ENCODE results near the gene PROC.
"Not testable (repeated sequence)": the region's sequence is repeated elsewhere in the genome, so short reads cannot be mapped to it uniquely, and the experiment has no call there.

Gene PROC

GRCh38 chr2:127397568-127398238, 20.5 kb upstream of the PROC start:
- DNase-seq (ENCODE audit: low spot score), result no peak

- DNase-seq (ENCODE audit: low spot score), result peak; percentile 61
These were observed 20.0 kb upstream of the PROC start for GRCh38 chr2:127398239-127398590.

- no peak for DNase-seq (ENCODE audit: low spot score)
These were observed 17.7 kb upstream of the PROC start for GRCh38 chr2:127400533-127400896.

GRCh38 chr2:127400897-127401756, 17.1 kb upstream of the PROC start:
- DNase-seq (ENCODE audit: low spot score), result no peak

- DNase-seq (ENCODE audit: low spot score), result no peak
These were observed 16.2 kb upstream of the PROC start for GRCh38 chr2:127401757-127402695.

- DNase-seq (ENCODE audit: low spot score), result no peak
These were observed 14.8 kb upstream of the PROC start for GRCh38 chr2:127403460-127403859.

- no peak for DNase-seq (ENCODE audit: low spot score)
These were observed 13.6 kb upstream of the PROC start for GRCh38 chr2:127404466-127405254.

- DNase-seq (ENCODE audit: low spot score), result no peak
These were observed 13.0 kb upstream of the PROC start for GRCh38 chr2:127405255-127405610.

GRCh38 chr2:127406454-127406853, 11.8 kb upstream of the PROC start:
- DNase-seq (ENCODE audit: low spot score), result no peak

- no peak for DNase-seq (ENCODE audit: low spot score)
These were observed 11.1 kb upstream of the PROC start for GRCh38 chr2:127407091-127407490.

GRCh38 chr2:127407661-127408003, 10.6 kb upstream of the PROC start:
- DNase-seq (ENCODE audit: low spot score), result no peak

- DNase-seq (ENCODE audit: low spot score), result peak; percentile 93
These were observed 10.0 kb upstream of the PROC start for GRCh38 chr2:127408004-127408806.

GRCh38 chr2:127408807-127409099, 9.5 kb upstream of the PROC start:
- DNase-seq (ENCODE audit: low spot score), result no peak

- not testable (repeated sequence) for DNase-seq (ENCODE audit: low spot score)
These were observed 8.5 kb upstream of the PROC start for GRCh38 chr2:127409716-127410115.

- no peak for DNase-seq (ENCODE audit: low spot score)
These were observed 7.2 kb upstream of the PROC start for GRCh38 chr2:127410871-127411652.

GRCh38 chr2:127411653-127412369, 6.4 kb upstream of the PROC start:
- DNase-seq (ENCODE audit: low spot score), result no peak

- DNase-seq (ENCODE audit: low spot score), result no peak
These were observed 5.0 kb upstream of the PROC start for GRCh38 chr2:127413200-127413599.

- DNase-seq (ENCODE audit: low spot score), result no peak
These were observed 4.2 kb upstream of the PROC start for GRCh38 chr2:127413782-127414637.

Measured in iPS-NIHi11 (cell line).